Measurements from ENCODE around the gene SMG7. TPM values are rescaled to one million over a fixed set of nuclear protein-coding genes. Genes with fewer than 3 reads are reported as not detected.

Gene SMG7
- total and polyA plus RNA-seq, 10 of the 15 experiments (the other 5 are each of a cell fraction or from before 2014, with no cell fraction given) = 9.5 to 65.4 (median 42.7) TPM

GRCh38 chr1:183471743-183472487, 384 bp upstream of the SMG7 start (continued):
- peak; percentile 51; the same call in 1 of the 2 replicates for TF ChIP-seq NR2C1 (IDR thresholded peaks at IDR 0.05)
- no peak for TF ChIP-seq ZNF384 (IDR thresholded peaks at IDR 0.05; ENCODE audit: borderline replicate concordance, low read depth, low read length)
- no peak for TF ChIP-seq ZBTB4 (CRISPR knock-in tag; IDR thresholded peaks at IDR 0.05)
- TF ChIP-seq HSF1 (IDR thresholded peaks at IDR 0.05; ENCODE audit: low read depth, low read length) = peak; percentile 40; the same call in 1 of the 2 replicates
- TF ChIP-seq BCL11A (IDR thresholded peaks at IDR 0.05; ENCODE audit: low read depth, low read length) = no peak
- TF ChIP-seq CBX3 (IDR thresholded peaks at IDR 0.05; ENCODE audit: borderline replicate concordance, low read depth) = no peak
- no peak; the same call in 1 of the 2 replicates for TF ChIP-seq DPF2 (IDR thresholded peaks at IDR 0.05)
- TF ChIP-seq NFYA (IDR thresholded peaks at IDR 0.05; ENCODE audit: borderline replicate concordance, low read depth, low read length) = no peak
- TF ChIP-seq RUNX3 (IDR thresholded peaks at IDR 0.05; ENCODE audit: low read length) = peak; percentile 90
- TF ChIP-seq PAX8 (IDR thresholded peaks at IDR 0.05) = no peak
- TF ChIP-seq CREM (IDR thresholded peaks at IDR 0.05; ENCODE audit: low read depth) = peak; percentile 85
- 0 out of 2 replicates have a peak, but pooled peaks have one; percentile 47 for TF ChIP-seq TBL1XR1 (IDR thresholded peaks at IDR 0.05; ENCODE audit: low read depth, low read length)
- TF ChIP-seq CUX1 (IDR thresholded peaks at IDR 0.05; ENCODE audit: insufficient replicate concordance, low read depth, low read length) = no peak
- no peak for TF ChIP-seq SREBF1 (IDR thresholded peaks at IDR 0.05; ENCODE audit: low read length)
- peak; percentile 100 for TF ChIP-seq GABPA (IDR thresholded peaks at IDR 0.05; ENCODE audit: low read depth)
- no peak; the same call in 1 of the 2 replicates for TF ChIP-seq GATAD2B (conservative IDR thresholded peaks at IDR 0.05; ENCODE audit: low read depth)
- TF ChIP-seq ZNF274 (IDR thresholded peaks at IDR 0.05; ENCODE audit: insufficient read depth, insufficient read length) = no peak
- TF ChIP-seq MEF2A (IDR thresholded peaks at IDR 0.05; ENCODE audit: insufficient read depth, low read depth, low read length) = 0 out of 2 replicates have a peak, but pooled peaks have one; percentile 6
- no peak for TF ChIP-seq SUPT20H (IDR thresholded peaks at IDR 0.05; ENCODE audit: borderline replicate concordance, control insufficient read depth, low read depth, low read length)
- no peak for TF ChIP-seq HDAC6 (IDR thresholded peaks at IDR 0.05; ENCODE audit: unreplicated experiment)
- peak; percentile 91 for TF ChIP-seq IKZF1 (conservative IDR thresholded peaks at IDR 0.05)
- no peak for TF ChIP-seq CHD4 (IDR thresholded peaks at IDR 0.05)

All from GM12878 (cell line).